ES-I3 (cell line): Measurements from ENCODE around the gene C2CD4C.
"Not testable (repeated sequence)": the region's sequence is repeated elsewhere in the genome, so short reads cannot be mapped to it uniquely, and the experiment has no call there.

ENCODE experiments used
- H3K36me3 ChIP-seq: 2 replicates; pipeline ENCODE4 v1.6.1; 2013; ENCODE audit warnings: mild to moderate bottlenecking, low read length, control low read depth, moderate library complexity; ENCODE audit not compliant: insufficient read depth
- H3K4me1 ChIP-seq: 2 replicates; pipeline ENCODE4 v1.6.1; 2013; ENCODE audit warnings: mild to moderate bottlenecking, control low read depth, low read length; ENCODE audit not compliant: insufficient read depth
- H3K9ac ChIP-seq: 2 replicates; pipeline ENCODE4 v1.6.1; 2013; ENCODE audit warnings: low read depth, mild to moderate bottlenecking, low read length, moderate library complexity
- H3K9me3 ChIP-seq: 2 replicates; pipeline ENCODE4 v1.6.1; 2013; ENCODE audit warnings: mild to moderate bottlenecking, low read length, moderate library complexity; ENCODE audit not compliant: control insufficient read depth, insufficient read depth

The C2CD4C gene

GRCh38 chr19:428149-428548 lies 19.2 kb upstream of the C2CD4C start:
- H3K9ac ChIP-seq: no peak overlapping the region
- peaks cover 3% of the 10 kb centered on the region; the same call in 1 of the 2 replicates for H3K9me3 ChIP-seq
- no peaks in the 10 kb centered on the region for H3K36me3 ChIP-seq
- H3K4me1 ChIP-seq: no peaks in the 10 kb centered on the region

DNA sequence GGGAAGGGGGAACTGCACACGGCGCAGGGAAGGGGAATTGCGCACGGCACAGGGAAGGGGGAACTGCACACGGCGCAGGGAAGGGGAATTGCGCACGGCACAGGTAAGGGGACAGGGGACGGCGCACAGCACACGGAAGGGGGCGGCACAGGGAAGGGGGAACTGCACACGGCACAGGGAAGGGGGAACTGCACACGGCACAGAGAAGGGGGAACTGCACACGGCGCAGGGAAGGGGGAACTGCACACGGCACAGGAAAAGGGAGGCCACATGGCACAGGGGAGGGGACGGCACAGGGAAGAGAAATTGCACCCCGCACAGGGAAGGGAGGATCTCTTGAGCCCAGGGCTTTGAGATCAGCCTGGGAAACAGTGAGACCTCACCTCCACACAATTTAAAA lies 18.7 kb upstream of the C2CD4C start:
- H3K4me1 ChIP-seq, H3K9me3 ChIP-seq, H3K9ac ChIP-seq, H3K36me3 ChIP-seq: not testable (repeated sequence)

DNA sequence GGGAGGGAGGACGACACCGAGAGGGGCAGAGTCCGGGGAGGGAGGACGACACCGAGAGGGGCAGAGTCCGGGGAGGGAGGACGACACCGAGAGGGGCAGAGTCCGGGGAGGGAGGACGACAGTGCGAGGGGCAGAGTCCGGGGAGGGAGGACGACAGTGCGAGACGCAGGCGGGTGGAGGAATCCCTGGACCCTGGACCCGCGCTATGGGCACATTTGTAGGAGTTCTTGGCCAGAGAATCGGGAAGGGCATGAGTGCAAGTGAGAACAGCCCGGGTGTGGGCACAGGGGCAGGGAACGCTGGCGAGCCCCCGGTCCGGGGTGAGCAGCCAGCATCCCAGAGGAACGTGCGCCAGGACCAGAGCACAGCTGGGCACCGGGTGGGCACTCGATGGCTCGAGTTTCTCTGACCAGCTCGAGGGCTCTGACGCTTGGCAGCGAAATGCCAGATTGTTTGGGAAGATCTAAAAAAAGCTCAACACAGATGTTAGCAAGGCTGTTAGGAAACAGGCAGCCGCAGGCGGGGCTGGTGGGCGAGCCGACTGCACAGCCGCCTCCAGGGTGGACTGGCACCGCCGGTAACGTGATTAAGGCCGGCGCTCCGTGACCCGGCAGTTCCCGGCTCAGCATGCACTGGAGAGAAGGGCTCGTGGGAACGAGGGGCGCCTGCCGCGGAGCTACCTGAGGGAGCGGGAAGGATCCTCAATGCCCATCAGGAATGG lies 17.9 kb upstream of the C2CD4C start:
- Histone ChIP-seq H3K4me1 (no peaks in the 10 kb centered on the region), H3K9me3 (peaks cover 3% of the 10 kb centered on the region; the same call in 1 of the 2 replicates), H3K9ac (no peak overlapping the region), H3K36me3 (no peaks in the 10 kb centered on the region)

GRCh38 chr19:425056-425455 lies 16.1 kb upstream of the C2CD4C start:
- H3K9ac ChIP-seq: no peak overlapping the region
- peaks cover 3% of the 10 kb centered on the region; the same call in 1 of the 2 replicates for H3K9me3 ChIP-seq
- no peaks in the 10 kb centered on the region for H3K4me1 ChIP-seq
- no peaks in the 10 kb centered on the region for H3K36me3 ChIP-seq

GRCh38 chr19:424546-424945 lies 15.6 kb upstream of the C2CD4C start:
- H3K4me1 ChIP-seq: no peaks in the 10 kb centered on the region
- peaks cover 3% of the 10 kb centered on the region; the same call in 1 of the 2 replicates for H3K9me3 ChIP-seq
- no peak overlapping the region for H3K9ac ChIP-seq
- no peaks in the 10 kb centered on the region for H3K36me3 ChIP-seq

DNA sequence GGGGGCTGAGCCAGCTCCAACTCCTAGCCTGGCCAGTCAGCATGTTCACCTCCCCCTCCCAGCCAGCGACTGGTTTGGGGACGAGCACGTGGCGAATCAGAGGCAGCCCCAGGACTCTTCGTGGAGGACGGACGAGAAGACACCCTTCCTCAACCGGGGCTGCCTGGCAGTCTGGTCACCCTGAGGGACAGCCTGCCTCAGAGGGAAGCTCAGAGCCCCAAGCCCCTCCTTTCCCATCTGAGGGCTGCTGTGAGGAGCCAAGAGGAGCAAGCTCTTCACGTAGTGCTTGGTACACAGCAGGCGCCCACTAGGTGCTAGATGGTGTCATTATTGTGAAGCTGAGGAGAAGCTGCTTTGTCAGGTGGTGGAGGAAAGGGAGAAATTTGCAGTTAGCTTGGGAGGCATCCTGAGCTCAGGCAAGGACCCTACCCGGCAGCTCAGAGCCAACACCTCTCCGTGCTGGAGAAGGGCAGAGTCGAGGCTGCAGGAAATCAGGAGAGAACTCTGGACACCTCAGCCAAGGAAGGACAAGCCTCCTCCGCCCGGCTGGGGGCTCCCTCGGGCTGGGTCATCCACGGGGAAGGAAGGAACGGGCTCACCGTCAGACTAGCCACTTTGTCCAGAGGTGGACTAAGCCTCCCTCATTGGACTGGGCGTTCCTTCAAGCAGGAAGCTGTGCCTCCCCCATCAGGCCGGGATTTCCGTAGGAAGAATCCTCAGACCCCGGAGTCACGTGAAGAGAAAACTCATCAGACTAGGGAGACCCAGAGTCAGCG lies 14.9 kb upstream of the C2CD4C start:
- Histone ChIP-seq H3K9me3 (peaks cover 3% of the 10 kb centered on the region; the same call in 1 of the 2 replicates), H3K4me1 (no peaks in the 10 kb centered on the region), H3K9ac (no peak overlapping the region), H3K36me3 (no peaks in the 10 kb centered on the region)

DNA sequence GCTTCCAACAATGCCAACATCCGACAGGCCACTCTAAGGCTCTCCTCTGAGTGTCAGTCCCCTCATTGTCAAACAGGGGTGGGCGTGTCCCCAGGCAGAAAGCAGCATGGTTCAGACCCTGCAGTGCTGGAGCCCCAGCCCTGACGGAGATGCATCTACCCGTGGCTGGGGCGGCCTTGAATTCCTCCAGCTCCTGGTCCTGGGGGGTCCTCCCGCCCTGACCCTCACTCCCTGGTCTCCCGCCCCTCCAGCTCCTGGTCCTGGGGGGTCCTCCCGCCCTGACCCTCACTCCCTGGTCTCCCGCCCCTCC lies 13.9 kb upstream of the C2CD4C start:
- H3K9ac ChIP-seq, H3K36me3 ChIP-seq, H3K9me3 ChIP-seq, H3K4me1 ChIP-seq: not testable (repeated sequence)

- no peaks in the 10 kb centered on the region for H3K36me3 ChIP-seq
- H3K9me3 ChIP-seq: no peaks in the 10 kb centered on the region
- peaks cover 6% of the 10 kb centered on the region; the same call in 1 of the 2 replicates for H3K4me1 ChIP-seq
- H3K9ac ChIP-seq: no peak overlapping the region
These were observed 13.4 kb upstream of the C2CD4C start for GRCh38 chr19:422213-422916.

DNA sequence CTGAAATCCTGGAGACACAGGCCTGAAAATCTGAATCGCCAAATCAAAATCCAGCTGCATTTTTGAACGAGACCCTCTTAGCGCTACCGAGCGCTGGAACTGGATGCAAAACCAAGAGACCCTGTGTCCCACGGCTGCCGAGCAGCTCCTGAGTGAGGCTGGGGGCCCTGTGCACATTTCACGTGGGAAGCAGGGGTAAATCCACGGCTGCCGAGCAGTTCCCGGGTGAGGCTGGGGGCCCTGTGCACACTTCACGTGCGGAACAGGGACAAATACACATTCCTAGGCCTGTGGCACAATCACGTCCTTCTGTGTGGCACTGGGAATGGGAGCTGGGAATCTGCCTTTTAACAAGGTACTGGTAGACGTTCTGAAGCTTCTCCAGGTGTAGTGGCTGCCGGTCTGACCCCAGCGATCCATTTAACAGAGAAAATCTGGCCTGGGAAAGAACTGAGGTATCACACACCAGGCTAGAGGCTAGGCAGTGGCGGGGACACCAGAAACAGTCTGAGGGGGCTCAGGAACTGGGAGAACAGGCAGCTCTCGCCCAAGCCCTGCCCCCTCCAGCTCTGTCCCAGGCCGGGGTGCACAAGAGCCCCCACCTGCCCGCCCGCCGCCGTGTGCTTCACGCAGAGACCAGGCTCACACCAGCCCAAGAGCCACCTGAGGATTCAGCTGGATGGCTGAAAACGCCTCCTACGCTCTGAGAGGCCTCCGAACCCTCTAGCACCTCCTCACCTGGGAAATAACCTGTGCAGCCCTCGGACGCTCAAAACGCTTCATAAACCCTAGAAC lies 11.0 kb upstream of the C2CD4C start:
- no peak overlapping the region for H3K9ac ChIP-seq
- no peaks in the 10 kb centered on the region for H3K9me3 ChIP-seq
- H3K36me3 ChIP-seq: no peaks in the 10 kb centered on the region
- peaks cover 12% of the 10 kb centered on the region; the same call in 1 of the 2 replicates for H3K4me1 ChIP-seq

DNA sequence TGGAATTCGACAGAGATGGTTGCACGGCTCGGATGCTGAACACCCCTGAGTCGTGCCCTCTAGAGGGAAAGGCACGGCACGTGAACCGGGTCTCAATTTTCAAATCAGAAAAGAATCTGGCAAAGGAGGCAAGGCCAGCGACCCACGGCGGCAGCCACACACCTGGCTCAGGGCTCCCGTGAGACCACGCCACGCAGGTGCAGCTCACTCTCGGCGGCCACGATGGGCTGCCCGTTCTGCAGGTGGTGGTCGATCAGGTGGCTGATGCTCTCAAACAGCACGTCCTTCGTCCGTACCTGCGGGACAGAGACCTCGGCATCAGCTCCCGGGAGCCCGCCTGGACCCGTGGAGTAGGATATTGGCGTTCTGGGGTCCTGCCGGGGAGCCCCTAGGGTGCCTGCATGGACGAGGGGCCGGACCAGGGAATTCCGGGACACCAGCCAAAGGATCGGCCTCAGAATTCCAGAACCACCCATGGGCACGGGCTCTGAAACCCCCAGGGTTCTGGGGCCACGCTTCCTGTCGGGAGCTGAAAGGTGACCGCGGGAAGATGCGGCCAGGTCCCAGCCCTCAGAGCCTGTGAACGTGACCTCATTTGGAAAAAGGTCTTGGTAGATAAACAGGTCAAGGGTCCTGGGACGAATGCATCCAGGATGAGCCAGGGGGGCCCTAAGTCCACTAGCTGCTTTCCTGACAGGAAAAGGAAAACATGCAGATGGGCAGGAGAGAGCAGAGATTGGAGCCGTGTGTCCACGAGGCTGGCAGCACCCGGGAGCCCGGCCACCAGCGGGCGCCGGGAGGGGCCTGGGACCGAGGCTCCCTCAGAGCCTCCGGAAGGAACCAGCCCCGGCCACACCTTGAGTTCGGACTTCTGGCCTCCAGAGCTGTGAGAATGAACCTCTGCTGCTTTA lies 10.1 kb upstream of the C2CD4C start:
- Histone ChIP-seq H3K9ac (no peak overlapping the region), H3K36me3 (no peaks in the 10 kb centered on the region), H3K9me3 (no peaks in the 10 kb centered on the region), H3K4me1 (peaks cover 12% of the 10 kb centered on the region; the same call in 1 of the 2 replicates)

DNA sequence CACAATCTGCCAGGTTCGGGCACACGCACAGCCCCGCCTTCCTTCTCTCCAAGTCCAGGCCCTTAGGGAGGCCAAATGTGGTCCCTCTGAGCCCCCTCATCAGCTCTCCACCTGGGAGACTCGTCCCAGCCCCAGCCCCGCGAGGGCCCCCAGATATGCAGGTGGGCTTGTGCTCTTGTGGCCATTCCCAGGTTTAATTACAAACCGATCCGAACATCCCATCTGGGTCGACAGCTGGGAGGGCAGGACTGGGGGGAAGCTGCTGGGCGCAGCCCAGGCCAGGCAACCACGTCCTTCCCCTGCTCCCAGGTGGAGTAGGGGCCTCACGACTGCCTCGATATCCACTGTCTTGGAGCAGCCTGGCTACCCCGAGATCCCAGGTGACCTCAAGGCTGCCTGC lies 7.5 kb upstream of the C2CD4C start:
- peaks cover 25% of the 10 kb centered on the region for H3K4me1 ChIP-seq
- no peaks in the 10 kb centered on the region for H3K9me3 ChIP-seq
- no peaks in the 10 kb centered on the region for H3K36me3 ChIP-seq

DNA sequence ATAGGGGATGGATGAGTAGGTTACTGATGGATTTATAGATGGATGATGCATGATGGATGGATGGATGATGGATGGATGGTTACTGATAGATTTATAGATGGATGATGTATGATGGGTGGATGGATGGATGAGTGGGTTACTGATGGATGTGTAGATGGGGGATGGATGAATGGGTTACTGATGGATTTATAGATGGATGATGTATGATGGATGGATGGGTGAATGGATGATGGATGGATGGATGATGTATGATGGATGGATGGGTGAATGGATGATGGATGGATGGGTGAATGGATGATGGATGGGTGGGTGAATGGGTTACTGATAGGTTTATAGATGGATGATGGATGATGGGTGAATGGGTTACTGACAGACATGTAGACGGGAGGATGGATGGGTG lies 6.3 kb upstream of the C2CD4C start:
- Histone ChIP-seq H3K36me3 (no peaks in the 10 kb centered on the region), H3K9ac (no peak overlapping the region), H3K4me1 (peaks cover 25% of the 10 kb centered on the region), H3K9me3 (no peaks in the 10 kb centered on the region)

More for the DNA sequence above, 7.5 kb upstream of the C2CD4C start:
- no peak overlapping the region for H3K9ac ChIP-seq

DNA sequence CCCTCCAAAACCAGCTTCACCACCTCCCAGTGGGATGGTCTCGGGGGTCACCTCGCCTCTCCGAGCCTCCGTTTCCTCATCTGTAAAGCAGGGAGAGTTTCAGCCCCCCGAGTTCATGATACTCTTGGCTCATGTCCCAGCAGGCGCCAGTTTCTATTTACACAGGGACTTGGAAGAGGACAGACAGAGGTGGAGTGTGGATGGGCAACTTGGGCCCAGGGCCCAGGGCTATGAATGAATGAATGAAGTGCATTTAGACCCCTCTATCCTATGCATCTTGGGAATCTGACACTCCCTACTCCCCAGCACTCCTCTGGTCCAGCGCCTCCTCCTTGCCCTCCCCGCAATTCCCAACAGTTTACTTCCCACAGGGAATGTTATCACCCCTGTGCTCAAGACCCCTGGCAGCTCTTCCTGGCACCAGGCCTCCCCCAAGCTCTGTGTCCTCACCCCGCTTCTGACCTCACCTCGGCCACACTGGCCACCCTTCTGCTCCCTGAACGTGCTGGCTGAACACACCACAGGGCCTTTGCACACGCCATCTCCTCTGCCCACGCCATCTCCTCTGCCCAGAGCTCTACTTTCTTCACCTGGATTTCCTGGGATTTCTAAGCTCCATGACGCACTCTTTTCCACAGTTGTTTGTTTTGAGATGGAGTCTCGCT lies 4.9 kb upstream of the C2CD4C start:
- no peaks in the 10 kb centered on the region for H3K36me3 ChIP-seq
- peaks cover 25% of the 10 kb centered on the region for H3K4me1 ChIP-seq
- H3K9me3 ChIP-seq: no peaks in the 10 kb centered on the region

More for the DNA sequence above, 4.9 kb upstream of the C2CD4C start:
- no peak overlapping the region for H3K9ac ChIP-seq
